Subcutaneous abdominal adipose tissue (tissue), 5 donors: ENCODE results near the gene TADA2B.

ENCODE experiments used
- H3K27ac ChIP-seq: one replicate; pipeline ENCODE4 v1.7.0; 2013; ENCODE audit warnings: low read depth, mild to moderate bottlenecking, inconsistent platforms, low read length, moderate library complexity
- H3K27me3 ChIP-seq, 5 donors: one replicate each; pipeline ENCODE4 v1.7.0; 2013; ENCODE audit warnings: low read length in 5 of 5, inconsistent platforms in 1 of 5; ENCODE audit not compliant: control insufficient read depth in 5 of 5, insufficient read depth in 4 of 5
- H3K36me3 ChIP-seq, 5 donors: one replicate each; pipeline ENCODE4 v1.7.0; 2013; ENCODE audit warnings: low read length in 5 of 5; ENCODE audit not compliant: control insufficient read depth in 5 of 5, insufficient read depth in 5 of 5
- H3K4me1 ChIP-seq, 5 donors: one replicate each; pipeline ENCODE4 v1.7.0; 2013; ENCODE audit warnings: low read length in 5 of 5, mild to moderate bottlenecking in 3 of 5, moderate library complexity in 1 of 5; ENCODE audit not compliant: control insufficient read depth in 5 of 5, insufficient read depth in 5 of 5
- H3K4me3 ChIP-seq, 5 donors: one replicate each; pipeline ENCODE4 v1.7.0; 2013; ENCODE audit warnings: low read length in 5 of 5, low read depth in 1 of 5
- H3K9ac ChIP-seq, 5 donors: one replicate each; pipeline ENCODE4 v1.7.0; 2013; ENCODE audit warnings: low read length in 5 of 5, mild to moderate bottlenecking in 4 of 5, moderate library complexity in 3 of 5
- H3K9me3 ChIP-seq, 5 donors: one replicate each; pipeline ENCODE4 v1.7.0; 2013; ENCODE audit warnings: low read length in 5 of 5; ENCODE audit not compliant: control insufficient read depth in 5 of 5
- donor health status: healthy.
- donor health status: healthy.
- donor health status: healthy.
- donor health status: healthy.
- donor health status: healthy.

Gene TADA2B

GRCh38 chr4:7005571-7005970, 37.6 kb upstream of the TADA2B start:
- H3K9ac ChIP-seq, result no peak overlapping the region
- no peaks in the 10 kb centered on the region for H3K27me3 ChIP-seq
- no peak overlapping the region for H3K4me3 ChIP-seq
- H3K36me3 ChIP-seq, result peaks cover 13 to 85% (median 68%) of the 10 kb centered on the region in 5 donors
- H3K27ac ChIP-seq, result no peak overlapping the region
- H3K9me3 ChIP-seq, result no peaks in the 10 kb centered on the region
- peaks cover 0 to 38% (median 24%) of the 10 kb centered on the region in 5 donors for H3K4me1 ChIP-seq

- Histone ChIP-seq H3K4me3 (no peak overlapping the region), H3K36me3 (peaks cover 14 to 85% (median 67%) of the 10 kb centered on the region in 5 donors), H3K27me3 (no peaks in the 10 kb centered on the region), H3K9me3 (no peaks in the 10 kb centered on the region), H3K27ac (no peak overlapping the region), H3K9ac (no peak overlapping the region), H3K4me1 (peaks cover 0 to 38% (median 24%) of the 10 kb centered on the region in 5 donors)
Observed at GRCh38 chr4:7006411-7006810, 36.8 kb upstream of the TADA2B start.

- H3K36me3 ChIP-seq, result peaks cover 16 to 81% (median 58%) of the 10 kb centered on the region in 5 donors
- H3K27ac ChIP-seq, result no peak overlapping the region
- peak overlapping the region in 1 of 5 donors; percentile 12 for H3K9ac ChIP-seq
Observed at GRCh38 chr4:7007142-7007907, 35.8 kb upstream of the TADA2B start.

GRCh38 chr4:7007944-7008343, 35.2 kb upstream of the TADA2B start:
- peak overlapping the region in 1 of 5 donors; percentile 12 for H3K9ac ChIP-seq
- H3K27ac ChIP-seq, result no peak overlapping the region
- no peaks in the 10 kb centered on the region for H3K27me3 ChIP-seq
- H3K36me3 ChIP-seq, result peaks cover 18 to 79% (median 55%) of the 10 kb centered on the region in 5 donors
- no peaks in the 10 kb centered on the region for H3K9me3 ChIP-seq
- no peak overlapping the region for H3K4me3 ChIP-seq
- peaks cover 0 to 34% (median 21%) of the 10 kb centered on the region in 5 donors for H3K4me1 ChIP-seq

More at GRCh38 chr4:7007142-7007907, 35.8 kb upstream of the TADA2B start:
- no peaks in the 10 kb centered on the region for H3K27me3 ChIP-seq
- no peak overlapping the region for H3K4me3 ChIP-seq
- peaks cover 0 to 38% (median 24%) of the 10 kb centered on the region in 5 donors for H3K4me1 ChIP-seq
- H3K9me3 ChIP-seq, result no peaks in the 10 kb centered on the region

GRCh38 chr4:7009564-7009963, 33.6 kb upstream of the TADA2B start:
- H3K9ac ChIP-seq, result no peak overlapping the region
- H3K9me3 ChIP-seq, result no peaks in the 10 kb centered on the region
- peaks cover 18 to 84% (median 60%) of the 10 kb centered on the region in 5 donors for H3K36me3 ChIP-seq
- H3K27ac ChIP-seq, result no peak overlapping the region
- peaks cover 0 to 19% (median 13%) of the 10 kb centered on the region in 5 donors for H3K4me1 ChIP-seq
- no peaks in the 10 kb centered on the region for H3K27me3 ChIP-seq
- H3K4me3 ChIP-seq, result no peak overlapping the region

- Histone ChIP-seq H3K36me3 (peaks cover 10 to 91% (median 79%) of the 10 kb centered on the region in 5 donors), H3K4me1 (peaks cover 0 to under 1% (median 0%) of the 10 kb centered on the region in 5 donors), H3K27me3 (no peaks in the 10 kb centered on the region), H3K9ac (no peak overlapping the region), H3K9me3 (no peaks in the 10 kb centered on the region), H3K4me3 (no peak overlapping the region), H3K27ac (no peak overlapping the region)
Observed at GRCh38 chr4:7013175-7013574, 30.0 kb upstream of the TADA2B start.

- H3K36me3 ChIP-seq, result peaks cover 8 to 89% (median 74%) of the 10 kb centered on the region in 5 donors
Observed at GRCh38 chr4:7014815-7015214, 28.4 kb upstream of the TADA2B start.

GRCh38 chr4:7015383-7016035, 27.7 kb upstream of the TADA2B start:
- H3K4me1 ChIP-seq, result no peaks in the 10 kb centered on the region
- peaks cover 5 to 90% (median 68%) of the 10 kb centered on the region in 5 donors for H3K36me3 ChIP-seq
- H3K27ac ChIP-seq, result no peak overlapping the region
- H3K9me3 ChIP-seq, result no peaks in the 10 kb centered on the region
- H3K27me3 ChIP-seq, result no peaks in the 10 kb centered on the region
- H3K9ac ChIP-seq, result no peak overlapping the region
- H3K4me3 ChIP-seq, result no peak overlapping the region

More at GRCh38 chr4:7014815-7015214, 28.4 kb upstream of the TADA2B start:
- H3K9ac ChIP-seq, result no peak overlapping the region
- H3K4me3 ChIP-seq, result no peak overlapping the region
- no peaks in the 10 kb centered on the region for H3K27me3 ChIP-seq
- no peaks in the 10 kb centered on the region for H3K9me3 ChIP-seq
- H3K27ac ChIP-seq, result no peak overlapping the region
- no peaks in the 10 kb centered on the region for H3K4me1 ChIP-seq

- Histone ChIP-seq H3K27ac (no peak overlapping the region), H3K4me1 (no peaks in the 10 kb centered on the region), H3K9me3 (no peaks in the 10 kb centered on the region), H3K4me3 (no peak overlapping the region), H3K27me3 (no peaks in the 10 kb centered on the region), H3K9ac (no peak overlapping the region), H3K36me3 (peaks cover 4 to 90% (median 68%) of the 10 kb centered on the region in 5 donors)
Observed at GRCh38 chr4:7016086-7016485, 27.1 kb upstream of the TADA2B start.

GRCh38 chr4:7016512-7016911, 26.7 kb upstream of the TADA2B start:
- Histone ChIP-seq H3K27me3 (no peaks in the 10 kb centered on the region), H3K9me3 (no peaks in the 10 kb centered on the region), H3K4me1 (no peaks in the 10 kb centered on the region), H3K9ac (no peak overlapping the region), H3K27ac (no peak overlapping the region), H3K4me3 (no peak overlapping the region), H3K36me3 (peaks cover 4 to 90% (median 68%) of the 10 kb centered on the region in 5 donors)
